Parathyroid adenoma (tissue), 2 donors: ENCODE measurements around the gene RAD51AP1.
"Not testable (repeated sequence)": the region's sequence is repeated elsewhere in the genome, so short reads cannot be mapped to it uniquely, and the experiment has no call there.

Source experiments
- H2AFZ ChIP-seq: fragments of 300-600 bp; sonication (generic); one replicate; pipeline ENCODE4 v1.7.0; 2017; ENCODE audit warnings: antibody characterized with exemption, mild to moderate bottlenecking
- H3K27ac ChIP-seq: fragments of 300-600 bp; sonication (generic); one replicate; pipeline ENCODE4 v1.7.0; 2017
- H3K27me3 ChIP-seq: fragments of 300-600 bp; sonication (generic); one replicate; pipeline ENCODE4 v1.7.0; 2017; ENCODE audit warnings: low read length; ENCODE audit not compliant: control insufficient read depth, insufficient read depth
- H3K36me3 ChIP-seq: fragments of 300-600 bp; sonication (generic); one replicate; pipeline ENCODE4 v1.7.0; 2017; ENCODE audit warnings: low read length; ENCODE audit not compliant: control insufficient read depth, insufficient read depth
- H3K4me1 ChIP-seq: fragments of 300-600 bp; sonication (generic); one replicate; pipeline ENCODE4 v1.7.0; 2017; ENCODE audit warnings: control low read depth
- H3K4me2 ChIP-seq: fragments of 300-600 bp; sonication (generic); one replicate; pipeline ENCODE4 v1.7.0; 2017; ENCODE audit warnings: low read length
- H3K4me3 ChIP-seq: fragments of 300-600 bp; sonication (generic); one replicate; pipeline ENCODE4 v1.7.0; 2017; ENCODE audit warnings: low read depth, low read length
- H3K79me2 ChIP-seq: fragments of 300-600 bp; sonication (generic); one replicate; pipeline ENCODE4 v1.7.0; 2017; ENCODE audit warnings: control low read depth
- H3K9ac ChIP-seq: fragments of 300-600 bp; sonication (generic); one replicate; pipeline ENCODE4 v1.7.0; 2017; ENCODE audit warnings: mild to moderate bottlenecking
- H3K9me3 ChIP-seq: fragments of 300-600 bp; sonication (generic); one replicate; pipeline ENCODE4 v1.7.0; 2017; ENCODE audit warnings: low read length; ENCODE audit not compliant: control insufficient read depth
- CTCF ChIP-seq: fragments of 300-600 bp; sonication (generic); IDR thresholded peaks from one replicate; pipeline ENCODE4 v1.7.0; 2017; ENCODE audit warnings: antibody characterized with exemption, mild to moderate bottlenecking
- donor health status: primary hyperparathyroidism.

Gene RAD51AP1

DNA sequence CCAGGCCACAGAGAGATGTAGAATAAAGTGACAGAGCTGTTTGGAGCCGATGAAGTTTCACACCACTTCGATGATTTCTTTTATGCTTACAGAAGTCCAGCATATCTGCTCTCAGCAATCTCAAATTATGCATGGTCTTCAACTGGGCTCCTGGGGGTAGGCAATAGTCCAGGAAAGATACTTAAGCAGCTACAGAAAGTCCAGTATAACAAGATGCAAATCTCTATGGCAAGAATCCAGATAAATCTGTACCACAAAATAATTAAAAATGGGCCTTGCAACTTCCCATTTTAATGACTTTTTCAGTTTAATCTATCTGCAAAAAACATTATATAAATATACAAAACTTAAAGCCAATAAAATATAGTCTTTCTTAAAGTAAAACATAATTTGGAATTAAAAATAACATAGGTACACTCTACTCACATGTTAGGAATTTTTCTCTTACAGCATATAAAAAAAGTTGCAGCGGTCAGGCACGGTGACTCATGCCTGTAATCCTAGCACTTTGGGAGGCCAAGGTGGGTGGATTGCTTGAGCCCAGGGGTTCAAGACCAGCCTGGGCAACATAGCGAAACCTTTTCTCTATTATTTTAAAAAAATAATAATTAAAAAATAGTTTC is 20.5 kb upstream of the RAD51AP1 start:
- H3K27me3 ChIP-seq, result no peaks in the 10 kb centered on the region
- no peak overlapping the region for H2AFZ ChIP-seq
- H3K9ac ChIP-seq, result no peak overlapping the region
- no peaks in the 10 kb centered on the region for H3K4me1 ChIP-seq
- H3K4me3 ChIP-seq, result no peak overlapping the region
- no peak overlapping the region for H3K27ac ChIP-seq
- no peaks in the 10 kb centered on the region for H3K9me3 ChIP-seq
- H3K79me2 ChIP-seq, result peaks cover 3% of the 10 kb centered on the region
- no peak for TF ChIP-seq CTCF
- H3K4me2 ChIP-seq, result no peak overlapping the region
- H3K36me3 ChIP-seq, result no peaks in the 10 kb centered on the region

GRCh38 chr12:4523443-4523842 is 15.2 kb upstream of the RAD51AP1 start:
- H3K27me3 ChIP-seq, H3K79me2 ChIP-seq, H2AFZ ChIP-seq, H3K9ac ChIP-seq, H3K36me3 ChIP-seq, H3K4me1 ChIP-seq, H3K4me3 ChIP-seq, H3K9me3 ChIP-seq, H3K27ac ChIP-seq, H3K4me2 ChIP-seq: not testable (repeated sequence)

DNA sequence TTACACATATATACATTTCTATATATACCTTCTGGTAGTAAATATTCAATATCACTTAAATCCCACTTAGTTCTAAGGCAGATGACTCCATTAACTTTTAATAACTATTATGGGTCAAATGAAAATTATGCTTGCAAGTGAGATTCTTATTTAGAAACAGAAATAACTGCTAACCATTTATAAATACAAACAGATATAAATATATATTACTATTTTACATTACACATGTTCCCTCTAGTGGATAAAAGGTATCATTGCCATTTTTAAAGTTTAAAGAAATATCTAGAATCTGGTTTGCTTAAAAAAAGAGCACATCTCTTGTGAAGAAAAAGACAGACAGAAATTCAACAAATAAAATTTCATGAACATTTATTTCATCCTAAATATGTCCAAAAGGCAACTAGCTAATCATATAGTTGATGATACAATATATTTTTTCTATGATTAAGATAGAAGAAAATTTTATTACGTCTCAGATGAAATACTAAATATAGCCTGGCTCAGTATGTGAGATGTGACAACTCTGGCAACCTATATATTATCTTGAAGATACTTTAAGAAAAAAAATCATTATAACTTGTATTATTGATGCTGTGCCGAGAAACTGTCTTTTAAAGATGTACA is 11.7 kb upstream of the RAD51AP1 start:
- Histone ChIP-seq H2AFZ (no peak overlapping the region), H3K4me1 (no peaks in the 10 kb centered on the region), H3K36me3 (no peaks in the 10 kb centered on the region), H3K4me3 (no peak overlapping the region), H3K9me3 (no peaks in the 10 kb centered on the region), H3K9ac (no peak overlapping the region), H3K79me2 (peaks cover 3% of the 10 kb centered on the region), H3K4me2 (no peak overlapping the region), H3K27ac (no peak overlapping the region), H3K27me3 (no peaks in the 10 kb centered on the region)
- peak; percentile 56 for TF ChIP-seq CTCF

- TF ChIP-seq CTCF, result no peak
- Histone ChIP-seq H3K36me3 (no peaks in the 10 kb centered on the region), H2AFZ (no peak overlapping the region), H3K9ac (no peak overlapping the region), H3K27me3 (no peaks in the 10 kb centered on the region), H3K4me3 (no peak overlapping the region), H3K79me2 (no peaks in the 10 kb centered on the region), H3K4me2 (no peak overlapping the region), H3K27ac (no peak overlapping the region), H3K9me3 (no peaks in the 10 kb centered on the region), H3K4me1 (no peaks in the 10 kb centered on the region)
Observed at GRCh38 chr12:4530160-4530559, 8.5 kb upstream of the RAD51AP1 start.

- H2AFZ ChIP-seq, result no peak overlapping the region
- no peaks in the 10 kb centered on the region for H3K79me2 ChIP-seq
- no peak overlapping the region for H3K27ac ChIP-seq
- no peak overlapping the region for H3K4me2 ChIP-seq
- H3K9ac ChIP-seq, result no peak overlapping the region
- no peaks in the 10 kb centered on the region for H3K4me1 ChIP-seq
- no peaks in the 10 kb centered on the region for H3K27me3 ChIP-seq
- H3K4me3 ChIP-seq, result no peak overlapping the region
- H3K9me3 ChIP-seq, result no peaks in the 10 kb centered on the region
- no peak for TF ChIP-seq CTCF
- no peaks in the 10 kb centered on the region for H3K36me3 ChIP-seq
Observed at GRCh38 chr12:4530982-4531586, 7.6 kb upstream of the RAD51AP1 start.
